OCI-M2 (cell line): ENCODE measurements around the gene KATNB1.

Experiments used
- DNase-seq: peaks from one replicate; lab custom pipeline; 2025; ENCODE audit not compliant: unreplicated experiment; lab: John Stamatoyannopoulos, UW

KATNB1 gene

GRCh38 chr16:57803134-57803990, 67.8 kb downstream of the KATNB1 start:
- peak; percentile 13 for DNase-seq

GRCh38 chr16:57804111-57804837, 68.7 kb downstream of the KATNB1 start:
- DNase-seq: no peak

GRCh38 chr16:57805176-57805575, 69.6 kb downstream of the KATNB1 start:
- no peak for DNase-seq
